C4-2B (cell line): Measurements from ENCODE around the gene GPR17.

Experiments
- H3K27ac ChIP-seq: fragments of 450-650 bp; 2 replicates; pipeline ENCODE4 v1.5.1; 2017
- ZFX ChIP-seq: fragments of 450-650 bp; IDR thresholded peaks from 2 replicates; pipeline ENCODE4 v1.6.1; 2017
- TF ChIP-seq, protein P1 (sequence below): fragments of 450-650 bp; conservative IDR thresholded peaks from 2 replicates; pipeline ENCODE4 v1.5.1; 2017; ENCODE audit warnings: mild to moderate bottlenecking

Gene GPR17

DNA sequence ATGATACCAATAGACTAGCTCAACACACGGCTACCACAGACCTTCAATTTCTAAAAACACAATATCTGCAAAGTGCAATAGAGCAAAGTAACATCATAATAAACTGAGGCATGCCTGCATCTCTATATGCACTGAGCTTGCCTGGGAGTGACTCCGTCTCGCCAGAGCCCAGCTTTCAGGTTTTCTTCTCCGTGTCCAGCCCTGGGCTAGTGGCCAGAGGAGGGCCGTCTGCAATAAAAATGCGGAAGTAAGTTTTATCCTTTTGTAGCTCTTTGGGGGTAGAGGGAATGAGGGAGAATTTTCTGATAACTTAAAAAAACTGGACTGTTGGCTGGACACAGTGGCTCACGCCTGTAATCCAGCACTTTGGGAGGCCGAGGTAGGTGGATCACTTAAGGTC is 41.0 kb upstream of the GPR17 start:
- H3K27ac ChIP-seq, result no peak overlapping the region
- TF ChIP-seq, protein P1, sequence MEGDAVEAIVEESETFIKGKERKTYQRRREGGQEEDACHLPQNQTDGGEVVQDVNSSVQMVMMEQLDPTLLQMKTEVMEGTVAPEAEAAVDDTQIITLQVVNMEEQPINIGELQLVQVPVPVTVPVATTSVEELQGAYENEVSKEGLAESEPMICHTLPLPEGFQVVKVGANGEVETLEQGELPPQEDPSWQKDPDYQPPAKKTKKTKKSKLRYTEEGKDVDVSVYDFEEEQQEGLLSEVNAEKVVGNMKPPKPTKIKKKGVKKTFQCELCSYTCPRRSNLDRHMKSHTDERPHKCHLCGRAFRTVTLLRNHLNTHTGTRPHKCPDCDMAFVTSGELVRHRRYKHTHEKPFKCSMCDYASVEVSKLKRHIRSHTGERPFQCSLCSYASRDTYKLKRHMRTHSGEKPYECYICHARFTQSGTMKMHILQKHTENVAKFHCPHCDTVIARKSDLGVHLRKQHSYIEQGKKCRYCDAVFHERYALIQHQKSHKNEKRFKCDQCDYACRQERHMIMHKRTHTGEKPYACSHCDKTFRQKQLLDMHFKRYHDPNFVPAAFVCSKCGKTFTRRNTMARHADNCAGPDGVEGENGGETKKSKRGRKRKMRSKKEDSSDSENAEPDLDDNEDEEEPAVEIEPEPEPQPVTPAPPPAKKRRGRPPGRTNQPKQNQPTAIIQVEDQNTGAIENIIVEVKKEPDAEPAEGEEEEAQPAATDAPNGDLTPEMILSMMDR, result no peak
- TF ChIP-seq ZFX, result no peak

DNA sequence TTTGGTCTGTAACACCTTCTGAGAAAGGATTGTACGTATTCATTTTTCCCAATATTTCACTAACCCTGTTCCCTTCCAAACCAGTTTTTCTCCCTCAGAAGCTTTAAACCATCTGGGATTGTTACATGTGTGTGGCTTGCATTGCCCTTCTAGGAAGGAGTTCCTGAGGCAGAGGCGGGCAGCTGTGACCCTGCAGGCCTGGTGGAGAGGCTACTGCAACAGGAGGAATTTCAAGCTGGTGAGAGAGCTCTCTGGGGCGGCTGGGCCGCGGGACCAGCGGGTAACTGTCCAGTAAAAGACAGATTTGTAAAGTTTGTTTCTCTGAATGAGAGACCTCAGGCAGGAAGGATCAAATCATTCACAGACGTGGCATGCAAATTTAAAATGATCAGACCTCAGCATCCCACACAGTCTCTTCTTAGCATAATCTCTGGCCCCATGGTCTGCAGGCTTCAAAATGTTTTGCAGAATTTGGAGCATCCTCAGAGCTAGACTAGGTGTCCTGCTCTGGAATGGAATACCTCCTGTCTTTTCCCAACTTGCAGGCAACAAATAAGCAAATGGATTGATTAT is 40.2 kb upstream of the GPR17 start:
- TF ChIP-seq, protein P1, result no peak
- TF ChIP-seq ZFX, result no peak
- H3K27ac ChIP-seq, result no peak overlapping the region

GRCh38 chr2:127606625-127607398 is 39.1 kb upstream of the GPR17 start:
- TF ChIP-seq, protein P1, result no peak
- no peak for TF ChIP-seq ZFX
- no peak overlapping the region for H3K27ac ChIP-seq

GRCh38 chr2:127607399-127607908 is 38.5 kb upstream of the GPR17 start:
- no peak for TF ChIP-seq ZFX
- TF ChIP-seq, protein P1, result no peak
- H3K27ac ChIP-seq, result no peak overlapping the region

DNA sequence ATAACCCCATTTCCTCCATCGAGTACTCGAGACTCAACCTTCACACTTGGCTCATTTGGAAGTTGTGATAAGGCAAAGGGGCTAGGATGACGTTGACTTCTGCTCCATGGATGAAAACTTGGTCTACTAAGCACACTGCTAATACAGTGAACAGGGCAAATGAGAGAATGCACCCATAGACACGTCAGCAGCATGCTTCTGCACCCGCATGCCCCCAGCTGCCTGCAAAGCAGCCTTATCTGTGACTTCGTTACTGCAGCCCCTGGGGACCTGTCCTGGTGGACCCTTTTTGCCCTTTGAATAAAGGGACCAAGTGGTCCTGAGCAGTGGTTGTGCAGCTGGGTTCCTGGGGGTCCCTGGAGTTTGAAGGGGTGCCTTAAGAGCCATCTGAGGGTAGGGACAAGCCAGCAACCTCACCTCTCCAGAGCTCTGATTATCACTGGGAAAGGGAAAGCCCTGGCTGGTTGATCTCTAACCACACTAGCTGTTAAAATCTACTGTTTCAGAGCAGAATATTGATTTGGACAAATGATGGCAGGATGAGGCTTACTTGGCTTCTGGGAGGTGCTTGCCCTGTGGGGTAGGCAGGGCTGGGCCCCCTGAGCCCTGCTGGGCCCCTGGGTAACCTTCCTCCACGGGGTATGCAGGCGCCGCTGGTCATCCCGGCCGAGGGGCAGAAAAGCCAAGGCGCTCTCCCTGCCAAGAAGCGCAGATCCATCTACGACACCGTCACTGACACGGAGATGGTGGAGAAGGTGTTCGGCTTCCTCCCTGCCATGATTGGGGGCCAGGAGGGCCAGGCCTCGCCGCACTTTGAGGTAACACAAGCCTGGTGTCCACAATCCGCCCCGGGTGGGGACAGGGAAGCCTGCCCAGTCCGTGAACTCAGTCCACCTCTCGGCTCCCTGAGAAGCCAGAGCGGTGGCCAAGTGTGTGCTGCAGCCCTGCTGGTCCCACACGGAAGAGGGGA is 37.6 kb upstream of the GPR17 start:
- TF ChIP-seq, protein P1, result no peak
- TF ChIP-seq ZFX, result no peak
- H3K27ac ChIP-seq, result no peak overlapping the region

DNA sequence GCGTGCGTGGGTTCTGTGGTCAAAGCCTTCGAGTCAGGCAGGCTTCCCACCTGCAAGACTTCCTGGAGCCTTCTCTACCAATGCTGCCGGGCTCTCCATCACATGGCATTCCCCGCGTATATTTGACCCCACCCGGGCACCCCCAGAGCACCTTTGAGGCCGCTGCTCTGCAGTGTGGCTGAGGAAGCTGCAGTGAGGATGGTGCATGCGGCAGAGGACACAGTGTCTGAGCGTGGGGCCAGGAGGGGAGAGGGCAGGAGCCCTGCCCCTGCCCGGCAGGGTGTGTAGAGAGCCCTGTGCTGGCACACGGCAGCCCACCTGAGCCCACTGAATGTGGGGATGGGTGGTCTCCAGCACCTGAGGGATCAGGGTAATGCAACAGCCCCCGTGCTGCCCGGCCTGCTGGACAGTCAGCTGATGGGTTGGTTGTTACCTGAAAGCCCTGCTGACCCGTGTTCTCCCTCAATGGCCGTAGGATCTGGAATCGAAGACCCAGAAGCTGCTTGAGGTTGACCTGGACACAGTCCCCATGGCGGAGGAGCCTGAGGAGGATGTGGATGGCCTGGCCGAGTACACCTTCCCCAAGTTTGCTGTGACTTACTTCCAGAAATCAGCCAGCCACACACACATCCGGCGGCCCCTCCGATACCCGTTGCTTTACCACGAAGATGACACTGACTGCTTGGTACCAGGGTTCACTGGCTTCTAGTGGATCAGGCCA is 36.8 kb upstream of the GPR17 start:
- H3K27ac ChIP-seq, result no peak overlapping the region
- TF ChIP-seq, protein P1, result no peak
- no peak for TF ChIP-seq ZFX
